ENCODE results near the gene CCDC178.

DNA sequence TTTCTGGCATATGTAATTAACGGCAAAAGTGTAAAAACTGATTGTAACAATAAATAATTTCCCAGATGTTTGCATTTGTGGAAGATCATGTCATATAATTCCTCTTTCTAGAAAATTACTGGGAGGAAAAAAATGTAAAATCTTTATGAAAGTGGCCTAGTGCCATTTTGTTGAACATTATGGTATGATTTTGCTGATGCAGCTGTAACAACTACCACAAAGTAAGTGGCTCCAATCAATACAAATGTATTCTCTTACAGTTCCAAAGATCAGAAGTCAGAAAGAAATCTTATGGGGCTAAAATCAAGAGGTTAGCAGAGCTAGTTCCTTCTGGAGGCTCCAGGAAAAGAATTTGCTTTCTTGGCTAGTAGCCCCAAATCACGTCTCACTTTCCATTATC is 281.4 kb downstream of the CCDC178 start:
- TF ChIP-seq CTCF (IDR thresholded peaks at IDR 0.05) (no peak), POLR2A (IDR thresholded peaks at IDR 0.05) (no peak)
